Left ventricle myocardium superior (tissue), 1 donor: ENCODE measurements around the gene ST6GALNAC2. TPM values are rescaled to one million over a fixed set of nuclear protein-coding genes. Genes with fewer than 3 reads are reported as not detected.
"Not testable (repeated sequence)": the region's sequence is repeated elsewhere in the genome, so short reads cannot be mapped to it uniquely, and the experiment has no call there.

Experiments used
- ATAC-seq: fragments of 200-7000 bp; cut with Tn5 transposase; one replicate; pipeline ENCODE4 v1.9.1; 2020; ENCODE audit warnings: mild to moderate bottlenecking, moderate library complexity
- DNase-seq: peaks from one replicate; pipeline ENCODE4 v3.0.0-alpha.2; 2020
- intact Hi-C: fragments of 100-400 bp; cut with micrococcal nuclease; formaldehyde crosslinking; loops from one replicate; pipeline ENCODE4 v1.11.0; 2022
- total RNA-seq: library from RNA; stranded (reverse); fragmentation: NEBNext Ultra II Directional; extraction: Animal tissue kit (Norgen Biotek cat#: 25700); gene quantifications from one replicate; pipeline ENCODE4 v1.2.1, GENCODE V29; 2021
- donor health status: DM: no; HTN: yes; CAD: no; lungs with severe emphysema.

The ST6GALNAC2 gene
- total RNA-seq, 1 donor from 2014 or later = 5.1 TPM

GRCh38 chr17:76574166-76574565, 11.5 kb downstream of the ST6GALNAC2 start:
- ATAC-seq = no peak
- DNase-seq = no peak
- intact Hi-C loops = no loop called here

- DNase-seq (no peak), ATAC-seq (no peak)
- intact Hi-C loops = no loop called here
These were observed 12.6 kb downstream of the ST6GALNAC2 start for GRCh38 chr17:76573096-76573495.

DNA sequence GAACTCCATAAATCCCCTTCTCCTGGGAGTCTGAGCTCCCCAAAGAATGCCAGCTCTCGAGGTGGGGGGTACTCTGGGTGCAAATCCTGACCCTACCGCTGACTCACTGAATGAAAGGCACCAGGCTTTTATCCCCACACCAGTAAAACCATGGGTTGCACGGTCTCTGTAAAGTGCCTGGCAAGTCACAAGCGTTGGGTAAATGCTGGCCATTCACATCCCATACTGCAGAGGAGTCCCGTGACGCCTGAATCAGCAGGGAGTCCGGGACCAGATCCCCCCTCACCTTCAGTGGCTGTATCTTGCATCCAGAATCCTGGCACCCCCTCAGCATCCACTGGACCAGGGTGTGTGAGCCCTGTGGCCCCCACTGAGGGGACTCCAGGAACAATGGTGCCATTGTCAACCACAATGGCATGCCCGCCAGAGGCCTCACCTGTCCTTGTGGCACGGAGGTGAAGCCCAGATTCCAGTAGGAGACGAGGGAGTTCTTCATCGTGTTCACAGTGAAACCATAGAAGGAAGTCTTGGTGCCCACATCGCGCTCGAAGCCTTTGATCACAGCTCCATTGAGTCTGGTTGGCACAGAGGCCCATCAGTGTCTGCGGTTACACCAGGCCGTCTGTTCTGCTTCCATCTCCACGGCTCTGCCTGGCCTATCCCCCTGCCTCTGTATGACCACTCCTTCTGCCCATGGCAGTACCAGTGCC, 13.3 kb downstream of the ST6GALNAC2 start:
- no peak for ATAC-seq
- intact Hi-C loops = no loop called here
- DNase-seq = no peak

- ATAC-seq (no peak), DNase-seq (no peak)
- intact Hi-C loops = no loop called here
These were observed 14.7 kb downstream of the ST6GALNAC2 start for GRCh38 chr17:76570877-76571471.

DNA sequence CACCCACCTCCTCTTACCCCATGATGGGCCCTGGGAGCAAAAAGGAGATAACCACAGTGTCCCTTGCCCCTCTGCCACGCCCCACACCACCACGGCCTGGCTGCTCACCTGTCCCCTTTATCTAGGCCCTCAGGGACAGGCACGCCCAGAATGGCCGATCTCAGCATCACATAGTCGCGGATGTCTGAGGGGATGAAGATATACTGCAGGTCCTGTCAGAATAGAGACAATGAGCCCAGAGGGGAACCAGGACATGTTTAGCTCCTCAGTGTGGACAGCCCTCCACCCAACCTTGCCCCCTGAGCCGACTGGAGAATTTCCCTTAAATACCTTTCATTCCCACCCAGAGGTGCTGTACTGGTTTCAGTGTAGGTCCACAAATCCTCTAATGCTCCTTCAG, 15.2 kb downstream of the ST6GALNAC2 start:
- no peak for DNase-seq
- ATAC-seq = no peak
- intact Hi-C loops = no loop called here

- ATAC-seq (peak; percentile 67), DNase-seq (peak; percentile 63)
- intact Hi-C loops = no loop called here
These were observed 15.9 kb downstream of the ST6GALNAC2 start for GRCh38 chr17:76569607-76570279.

GRCh38 chr17:76568811-76569221, 16.8 kb downstream of the ST6GALNAC2 start:
- ATAC-seq (no peak), DNase-seq (no peak)
- intact Hi-C loops = no loop called here

GRCh38 chr17:76567634-76568432, 17.8 kb downstream of the ST6GALNAC2 start:
- intact Hi-C loops = no loop called here
- DNase-seq = no peak
- ATAC-seq = peak; percentile 43

GRCh38 chr17:76566988-76567431, 18.6 kb downstream of the ST6GALNAC2 start:
- intact Hi-C loops = no loop called here
- DNase-seq (no peak), ATAC-seq (no peak)

- ATAC-seq (no peak), DNase-seq (no peak)
- intact Hi-C loops = no loop called here
These were observed 19.1 kb downstream of the ST6GALNAC2 start for GRCh38 chr17:76566613-76566943.

DNA sequence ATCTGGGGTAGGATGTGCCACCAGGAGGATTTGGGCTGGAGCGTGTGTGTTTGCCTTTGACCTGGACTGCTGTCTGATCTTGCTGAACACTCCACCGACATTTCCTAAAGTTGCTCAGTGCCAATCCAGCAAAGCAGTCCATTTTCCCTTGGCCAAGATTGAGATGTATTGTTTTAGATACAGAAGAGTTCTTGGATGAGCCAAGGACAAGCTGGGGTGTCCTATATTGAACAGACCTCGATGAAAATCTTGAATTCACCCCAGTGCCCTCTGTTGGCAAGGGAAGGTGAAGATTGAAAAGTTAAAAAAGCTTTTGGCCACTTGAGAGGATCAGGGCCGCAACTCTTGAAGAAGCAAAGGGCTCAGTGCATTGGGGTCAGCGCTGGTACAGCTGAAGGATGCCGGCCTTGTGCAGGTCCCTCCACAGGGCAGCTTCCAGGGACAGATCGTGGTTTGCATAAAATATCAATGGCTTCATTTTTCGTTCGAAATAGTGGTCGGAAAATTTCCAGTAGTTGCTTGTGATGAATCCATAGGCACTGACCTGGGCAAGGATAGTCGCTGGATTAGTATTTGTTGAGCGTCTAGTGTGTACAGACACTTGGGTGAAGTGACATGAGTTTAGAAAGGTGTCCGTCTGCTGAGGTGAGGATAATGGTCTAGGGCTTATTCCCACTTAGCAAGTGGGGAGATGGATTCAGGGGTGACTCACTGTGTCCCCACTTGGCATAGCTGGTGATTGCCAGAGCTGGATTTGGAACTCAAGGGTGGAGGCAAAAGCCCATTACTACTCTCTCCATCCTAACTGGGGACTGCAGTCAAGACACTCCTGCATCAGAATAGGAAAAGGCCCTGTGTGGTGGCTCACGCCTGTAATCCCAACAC, 19.7 kb downstream of the ST6GALNAC2 start:
- ATAC-seq = no peak
- no peak for DNase-seq
- intact Hi-C loops = no loop called here

DNA sequence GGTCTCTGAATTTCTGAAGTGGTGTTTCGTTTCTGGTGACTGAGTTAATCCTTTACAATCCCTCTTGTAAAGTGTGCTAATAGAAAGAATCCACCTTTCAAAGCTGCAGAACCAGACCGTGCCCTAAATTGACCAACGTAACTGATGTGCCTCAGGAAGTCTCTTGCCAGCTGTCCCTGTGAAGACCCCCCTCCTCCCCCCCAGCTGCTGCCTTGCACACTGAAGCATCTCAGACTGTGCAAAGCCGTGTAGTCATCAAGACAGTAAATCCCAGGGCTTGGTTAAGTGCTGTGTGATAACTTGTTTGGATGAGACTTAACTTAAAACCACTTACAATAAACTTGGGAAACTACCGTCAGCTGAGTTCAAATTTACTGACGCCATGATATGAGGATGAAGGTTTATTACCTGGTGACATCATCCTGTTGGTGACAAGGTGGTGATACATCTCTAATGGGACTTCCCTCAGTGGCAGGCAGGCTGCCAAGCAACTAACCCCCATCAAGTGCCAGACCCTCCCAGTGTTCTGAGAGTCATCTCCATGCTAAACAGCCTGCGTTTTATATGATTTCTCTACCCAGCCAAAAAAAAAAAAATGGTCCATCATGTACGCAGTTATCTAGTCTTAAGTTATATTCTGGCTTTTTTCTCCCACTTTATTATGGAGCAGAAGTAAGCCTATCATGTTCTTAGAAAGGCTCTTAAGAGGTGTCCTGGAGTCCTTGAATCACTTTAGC, 20.5 kb downstream of the ST6GALNAC2 start:
- DNase-seq, ATAC-seq, intact Hi-C loops: not testable (repeated sequence)

DNA sequence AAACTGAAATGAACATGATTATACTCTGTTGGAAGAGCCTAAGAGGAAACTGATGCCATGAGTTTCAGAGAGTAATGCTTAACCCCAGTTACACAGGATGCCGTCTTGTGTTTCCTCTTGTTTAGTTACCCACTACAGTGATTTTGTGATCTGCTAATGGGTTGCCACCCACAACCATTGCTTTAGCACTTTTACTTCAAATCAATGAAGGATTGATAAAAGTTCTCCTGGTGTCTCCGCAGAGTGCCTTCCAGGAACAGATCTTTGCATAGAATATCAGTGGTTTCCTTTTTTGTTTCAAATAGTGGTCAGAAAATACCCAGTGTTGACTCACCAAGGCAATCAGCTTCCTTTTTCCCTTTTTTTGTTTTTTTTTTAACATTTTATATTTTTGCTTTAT, 22.3 kb downstream of the ST6GALNAC2 start:
- intact Hi-C loops, ATAC-seq, DNase-seq: not testable (repeated sequence)

DNA sequence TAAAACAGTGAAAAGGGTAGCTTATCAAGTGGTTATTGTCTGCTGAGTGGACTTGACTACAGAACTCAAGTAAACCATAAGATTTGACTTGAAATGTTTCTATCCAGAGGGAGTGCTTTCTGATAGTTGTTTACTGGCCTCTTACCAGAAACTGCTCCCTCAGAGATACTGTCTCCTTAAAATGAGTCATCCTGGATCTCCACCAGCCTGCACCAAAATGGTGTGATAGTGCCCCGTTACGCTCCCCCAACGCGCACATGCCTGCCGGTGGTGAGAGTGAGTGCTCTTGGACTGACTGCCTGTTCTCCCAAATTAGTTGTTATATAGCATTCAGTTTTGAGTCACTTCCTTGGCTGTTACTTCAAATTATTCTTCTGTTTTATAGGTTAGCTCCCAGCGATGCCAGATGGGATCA, 22.9 kb downstream of the ST6GALNAC2 start:
- intact Hi-C loops = no loop called here
- peak; percentile 64 for ATAC-seq
- peak; percentile 55 for DNase-seq

GRCh38 chr17:76561799-76562268, 23.8 kb downstream of the ST6GALNAC2 start:
- DNase-seq (no peak), ATAC-seq (no peak)
- intact Hi-C loops = no loop called here

DNA sequence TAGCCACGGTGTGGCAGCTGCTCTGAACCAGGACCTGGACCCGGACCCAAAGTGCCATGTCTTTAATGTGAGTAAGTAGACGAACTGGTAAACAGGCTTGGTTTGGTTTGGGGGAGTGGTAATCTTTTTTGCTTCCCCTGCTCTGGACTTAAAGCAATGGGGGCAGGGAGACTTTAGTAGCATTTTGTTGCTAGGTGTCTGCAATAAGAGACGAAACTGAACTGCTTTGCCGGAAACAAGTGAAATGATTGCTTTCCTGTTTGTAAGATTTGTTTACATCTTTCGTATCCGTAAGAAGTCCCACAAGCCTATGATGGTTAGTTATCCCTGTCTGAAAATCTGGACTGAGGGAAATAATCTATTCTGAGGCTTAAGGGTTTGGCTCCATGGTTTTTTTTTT, 24.3 kb downstream of the ST6GALNAC2 start:
- ATAC-seq (no peak), DNase-seq (no peak)
- intact Hi-C loops = no loop called here

GRCh38 chr17:76560877-76561221, 24.8 kb downstream of the ST6GALNAC2 start:
- ATAC-seq (no peak), DNase-seq (no peak)
- intact Hi-C loops = no loop called here
